Suppressor macrophage treated with lipopolysaccharide for 1 hour (primary cell): ENCODE results near the gene NOP16.
"Not testable (repeated sequence)": the region's sequence is repeated elsewhere in the genome, so short reads cannot be mapped to it uniquely, and the experiment has no call there.

Experiments used
- DNase-seq, 3 donors: peaks; one replicate each; pipeline ENCODE4 v3.0.0-alpha.2; 2020 to 2022

NOP16 gene

GRCh38 chr5:176408590-176408989 is 20.2 kb upstream of the NOP16 start:
- no peak for DNase-seq

DNA sequence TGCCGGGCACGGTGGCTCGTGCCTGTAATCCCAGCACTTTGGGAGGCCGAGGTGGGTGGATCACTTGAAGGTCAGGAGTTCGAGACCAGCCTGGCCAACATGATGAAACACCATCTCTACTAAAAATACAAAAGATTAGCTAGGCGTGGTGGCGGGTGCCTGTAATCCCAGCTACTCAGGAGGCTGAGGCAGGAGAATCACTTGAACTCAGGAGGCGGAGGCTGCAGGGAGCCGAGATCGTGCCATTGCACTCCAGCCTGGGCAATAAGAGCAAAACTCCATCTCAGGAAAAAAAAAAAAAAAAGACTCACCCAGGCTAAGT is 19.8 kb upstream of the NOP16 start:
- DNase-seq = not testable (repeated sequence)

GRCh38 chr5:176407456-176408251 is 19.3 kb upstream of the NOP16 start:
- DNase-seq = no peak

DNA sequence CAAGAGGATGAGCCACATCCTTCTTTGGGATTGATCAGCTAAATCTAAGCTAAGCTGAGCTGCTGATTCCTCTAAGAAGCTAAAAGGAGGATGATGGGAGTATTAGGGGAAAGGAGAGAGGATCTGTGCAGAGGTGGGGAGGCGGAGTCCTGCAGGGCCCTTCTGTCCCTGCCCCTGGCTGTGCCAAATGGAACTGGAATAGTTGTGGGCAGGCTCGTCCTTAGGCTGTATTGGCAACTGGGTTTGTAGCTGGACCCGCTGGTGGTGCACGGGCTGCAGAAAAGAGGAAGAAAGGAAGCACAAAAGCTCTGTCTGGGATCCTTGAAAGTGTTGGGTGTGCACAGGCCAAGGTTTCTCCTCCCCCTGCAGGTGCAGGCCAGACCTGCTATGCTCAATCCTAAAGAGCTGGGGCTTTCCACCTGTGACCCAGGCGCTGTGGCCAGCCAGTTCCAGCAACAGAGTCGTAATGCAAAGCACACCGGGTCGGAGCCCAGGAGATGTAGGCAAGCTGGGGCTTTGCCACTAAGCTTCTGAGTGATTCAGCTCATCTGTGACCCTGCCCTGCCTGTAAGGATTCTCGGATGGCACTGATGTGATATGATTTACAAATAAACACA is 18.1 kb upstream of the NOP16 start:
- no peak for DNase-seq

DNA sequence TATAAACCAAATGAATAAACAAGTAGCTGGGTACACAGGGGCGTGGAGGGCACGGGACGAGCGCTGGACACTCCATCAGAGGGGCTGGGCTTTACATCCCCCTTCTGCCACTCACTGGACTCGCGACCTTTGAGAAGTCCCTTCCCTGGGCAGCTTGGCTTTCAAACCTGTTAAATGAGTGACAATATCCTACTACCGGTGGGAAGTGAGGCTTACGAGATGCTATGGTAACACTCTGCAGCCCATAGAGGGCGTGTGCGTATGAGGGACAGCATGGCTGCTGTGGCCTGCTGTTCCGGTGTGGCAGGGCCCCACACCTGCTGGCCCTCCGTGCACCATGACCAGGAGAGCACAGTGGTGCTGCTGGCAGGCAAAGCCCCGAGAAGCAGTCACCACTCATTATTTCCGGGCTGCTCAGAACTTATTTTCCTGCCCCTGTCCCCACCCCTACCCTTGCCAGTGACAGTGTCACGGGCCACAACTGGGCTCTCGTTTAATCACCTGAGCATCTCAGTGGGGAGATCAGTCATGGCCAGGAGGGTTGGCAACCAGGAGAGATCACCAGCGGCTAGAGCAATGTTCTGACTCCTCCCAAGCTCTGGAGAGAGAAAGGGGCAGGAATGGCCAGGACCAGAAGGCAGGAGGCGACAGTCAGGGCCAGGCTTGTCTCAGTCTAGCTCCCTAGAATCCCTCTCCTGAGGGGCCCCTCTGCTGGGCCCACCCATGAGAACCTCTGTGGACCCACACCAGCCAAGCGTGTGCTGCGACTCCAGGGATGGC is 17.4 kb upstream of the NOP16 start:
- DNase-seq = no peak

GRCh38 chr5:176401281-176402205 is 13.1 kb upstream of the NOP16 start:
- no peak for DNase-seq

DNA sequence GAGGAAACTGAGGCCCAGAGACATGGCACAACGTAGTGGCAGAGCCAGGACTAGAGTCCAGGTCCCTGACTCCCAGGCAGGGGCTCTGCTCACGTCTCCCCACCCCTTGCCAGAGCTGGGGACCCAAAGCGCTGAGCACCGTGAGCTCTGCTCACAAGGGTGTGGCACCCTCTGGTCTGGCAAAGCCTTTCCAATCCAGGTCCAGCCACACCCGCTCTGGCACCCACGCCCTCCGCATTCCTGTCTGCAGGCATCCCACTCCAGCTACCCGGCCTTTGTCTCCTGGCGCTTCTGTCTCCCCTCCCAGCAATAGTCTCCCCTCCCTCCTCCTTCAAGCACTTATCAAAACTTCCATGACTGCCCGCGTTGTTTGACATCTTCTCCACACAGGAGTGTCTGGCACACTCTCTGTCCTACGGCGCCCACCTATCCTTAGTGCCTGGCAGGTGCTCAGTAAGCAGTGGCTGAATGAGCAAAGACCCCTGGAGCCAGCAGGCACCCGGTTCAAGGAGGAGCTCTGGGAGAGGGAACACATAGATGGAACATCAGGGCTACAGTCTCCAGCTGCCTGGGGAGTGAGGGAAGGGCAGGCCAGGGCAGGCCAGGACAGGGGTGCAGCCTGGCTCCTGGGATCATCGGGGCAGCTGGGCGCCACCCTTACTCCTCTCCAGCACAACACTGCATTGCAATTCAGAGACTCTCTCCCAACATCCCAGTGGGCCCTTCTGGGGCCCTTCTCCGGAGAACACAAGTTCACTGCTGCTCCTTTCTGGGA is 12.2 kb upstream of the NOP16 start:
- DNase-seq = no peak

DNA sequence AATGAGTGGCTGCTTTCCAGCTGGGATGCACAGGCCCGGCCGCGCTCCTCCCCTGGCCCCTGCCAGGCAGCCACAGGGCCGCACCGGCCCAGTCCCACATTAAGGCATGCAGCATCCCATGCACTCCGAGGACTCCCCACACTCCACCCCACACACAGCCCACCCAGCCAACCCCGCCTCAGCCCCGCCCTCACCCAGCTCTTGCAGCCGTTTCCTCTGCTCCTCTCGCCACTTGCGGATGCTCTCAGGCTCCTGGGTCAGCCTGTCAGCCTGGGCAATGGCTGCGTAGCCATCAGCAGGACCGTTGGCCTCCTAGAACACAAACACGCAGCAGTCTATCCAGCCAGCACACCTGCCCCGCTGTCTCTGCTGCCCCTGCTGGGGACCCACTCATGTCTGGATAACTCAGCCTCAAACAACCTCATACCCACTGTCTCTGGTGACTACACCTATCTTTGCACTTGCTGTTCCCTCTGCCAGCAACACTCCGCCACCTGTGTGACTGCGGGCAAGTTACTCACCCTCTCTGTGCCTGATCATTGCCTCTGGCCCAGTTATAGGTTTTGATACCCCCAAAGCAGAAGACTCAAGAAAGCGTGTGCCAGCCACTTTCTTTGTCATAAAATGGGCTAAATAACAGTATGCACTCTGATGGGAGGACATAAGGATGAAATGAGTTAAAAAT is 9.5 kb upstream of the NOP16 start:
- DNase-seq = no peak

- DNase-seq = no peak
Observed at GRCh38 chr5:176396330-176396729, 7.9 kb upstream of the NOP16 start.

GRCh38 chr5:176394881-176395675 is 6.7 kb upstream of the NOP16 start:
- DNase-seq = no peak

GRCh38 chr5:176394096-176394495 is 5.7 kb upstream of the NOP16 start:
- DNase-seq = no peak

GRCh38 chr5:176392526-176392925 is 4.1 kb upstream of the NOP16 start:
- no peak for DNase-seq

GRCh38 chr5:176391999-176392398 is 3.6 kb upstream of the NOP16 start:
- peak; percentile 59 to 64 (median 64) for DNase-seq

DNA sequence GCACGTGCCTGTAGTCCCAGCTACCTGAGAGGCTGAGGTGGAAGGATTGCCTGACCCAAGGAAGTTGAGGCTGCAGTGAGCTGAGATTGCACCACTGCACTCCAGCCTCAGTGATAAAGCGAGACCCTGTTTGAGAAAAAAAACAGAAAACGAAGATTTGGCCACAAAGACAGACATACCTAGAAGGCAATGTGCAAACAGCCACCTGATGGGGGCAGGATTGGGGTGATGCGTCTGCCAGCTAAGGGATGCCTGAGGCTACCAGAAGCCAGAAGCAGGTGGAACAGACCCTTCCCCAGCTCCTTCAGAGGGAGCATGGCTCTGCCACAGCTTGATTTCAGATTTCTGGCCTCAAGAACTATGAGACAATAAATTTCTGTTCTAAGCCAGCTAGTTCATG is 3.1 kb upstream of the NOP16 start:
- DNase-seq = no peak

DNA sequence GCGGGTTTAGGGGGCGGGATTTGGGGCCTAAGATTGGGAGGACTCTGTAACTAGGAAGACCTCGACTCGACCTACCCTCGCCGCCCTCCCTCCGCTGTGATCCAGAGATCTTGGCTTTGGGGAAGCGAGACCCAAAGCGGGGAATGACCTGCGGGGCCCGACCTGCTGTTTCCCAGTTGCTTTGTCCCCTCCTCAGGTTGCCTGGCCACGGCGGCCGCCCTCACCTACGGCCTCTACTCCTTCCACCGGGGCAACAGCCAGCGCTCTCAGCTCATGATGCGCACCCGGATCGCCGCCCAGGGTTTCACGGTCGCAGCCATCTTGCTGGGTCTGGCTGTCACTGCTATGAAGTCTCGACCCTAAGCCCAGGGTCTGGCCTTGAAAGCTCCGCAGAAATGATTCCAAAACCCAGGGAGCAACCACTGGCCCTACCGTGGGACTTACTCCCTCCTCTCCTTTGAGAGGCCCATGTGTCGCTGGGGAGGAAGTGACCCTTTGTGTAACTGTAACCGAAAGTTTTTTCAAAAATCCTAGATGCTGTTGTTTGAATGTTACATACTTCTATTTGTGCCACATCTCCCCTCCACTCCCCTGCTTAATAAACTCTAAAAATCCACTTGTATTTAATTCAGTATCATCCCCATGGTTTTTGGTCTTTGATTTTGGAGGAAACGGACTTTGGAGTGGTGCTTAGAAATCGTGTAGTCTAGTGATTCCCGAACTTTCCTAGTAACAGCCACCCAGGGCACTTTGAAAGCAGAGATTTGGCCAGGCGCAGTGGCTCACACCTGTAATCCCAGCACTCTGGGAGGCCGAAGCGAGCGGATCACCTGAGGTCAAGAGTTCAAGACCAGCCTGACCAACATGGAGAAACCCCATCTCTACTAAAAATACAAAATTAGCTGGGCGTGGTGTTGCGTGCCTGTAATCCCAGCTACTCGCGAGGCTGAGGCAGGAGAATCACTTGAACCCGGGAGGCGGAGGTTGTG is 1.0 kb upstream of the NOP16 start:
- DNase-seq = no peak

GRCh38 chr5:176388003-176388443 is 375 bp downstream of the NOP16 start:
- peak in 2 of 3 donors; percentile 19 to 20 for DNase-seq

DNA sequence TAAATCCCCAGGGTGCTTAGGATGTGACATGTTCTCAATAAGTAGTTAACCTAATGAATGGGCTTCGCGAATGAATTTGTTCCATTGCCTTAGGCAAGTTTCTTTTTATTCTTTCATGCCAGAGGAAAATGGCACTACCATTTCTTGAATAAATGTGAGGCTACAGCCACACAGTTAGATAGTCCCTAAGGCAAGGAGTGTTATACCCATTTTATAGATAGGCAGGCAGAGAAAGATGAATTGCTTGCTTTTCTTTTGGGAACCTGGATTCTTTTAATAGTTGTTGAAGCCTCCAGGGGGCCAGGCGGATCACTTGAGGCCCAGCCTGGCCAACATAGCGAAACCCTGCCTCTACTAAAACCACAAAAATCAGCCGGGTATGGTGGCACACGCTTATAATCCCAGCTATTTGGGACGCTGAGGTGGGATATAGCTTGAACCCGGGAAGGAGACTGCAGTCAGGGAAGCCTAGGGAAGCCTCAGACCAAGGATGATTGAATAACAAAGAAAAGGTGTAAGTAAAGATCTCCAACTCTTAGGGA is 943 bp downstream of the NOP16 start:
- no peak for DNase-seq

DNA sequence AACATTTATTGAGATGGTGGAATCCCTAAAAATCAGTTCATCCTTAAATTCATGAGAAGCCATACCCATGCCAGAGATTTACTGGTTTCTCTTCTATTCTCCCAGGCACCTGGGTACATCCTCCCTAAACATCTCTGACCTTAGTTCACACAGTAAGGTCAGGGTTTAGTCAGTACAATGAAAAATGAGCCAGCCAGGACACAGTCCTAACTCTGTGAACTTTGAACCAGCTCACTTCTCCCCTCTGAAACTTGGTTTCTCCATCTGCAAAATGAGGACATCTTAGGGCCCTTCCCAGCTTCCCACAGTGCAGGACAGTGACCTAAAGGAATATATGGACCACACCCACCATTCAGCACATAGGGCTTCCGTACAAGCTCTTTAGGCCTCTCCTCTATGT is 1.9 kb downstream of the NOP16 start:
- DNase-seq = no peak

- DNase-seq = no peak
Observed at GRCh38 chr5:176384991-176385390, 3.4 kb downstream of the NOP16 start.
